Lower leg skin (tissue), 3 donors: ENCODE measurements around the gene TSC22D3.

Experiments
- POLR2A ChIP-seq, 2 donors: fragments of 450-650 bp; IDR thresholded peaks; one replicate each; pipeline ENCODE4 v1.6.1; 2016 to 2017; ENCODE audit warnings: antibody characterized with exemption in 2 of 2, mild to moderate bottlenecking in 1 of 2, moderate library complexity in 1 of 2
- TF ChIP-seq, protein P1 (sequence below), 3 donors: fragments of 450-650 bp; IDR thresholded peaks; one replicate each; pipeline ENCODE4 v1.5.1; 2016; ENCODE audit warnings: antibody characterized with exemption in 3 of 3, mild to moderate bottlenecking in 3 of 3, moderate library complexity in 2 of 3

DNA sequence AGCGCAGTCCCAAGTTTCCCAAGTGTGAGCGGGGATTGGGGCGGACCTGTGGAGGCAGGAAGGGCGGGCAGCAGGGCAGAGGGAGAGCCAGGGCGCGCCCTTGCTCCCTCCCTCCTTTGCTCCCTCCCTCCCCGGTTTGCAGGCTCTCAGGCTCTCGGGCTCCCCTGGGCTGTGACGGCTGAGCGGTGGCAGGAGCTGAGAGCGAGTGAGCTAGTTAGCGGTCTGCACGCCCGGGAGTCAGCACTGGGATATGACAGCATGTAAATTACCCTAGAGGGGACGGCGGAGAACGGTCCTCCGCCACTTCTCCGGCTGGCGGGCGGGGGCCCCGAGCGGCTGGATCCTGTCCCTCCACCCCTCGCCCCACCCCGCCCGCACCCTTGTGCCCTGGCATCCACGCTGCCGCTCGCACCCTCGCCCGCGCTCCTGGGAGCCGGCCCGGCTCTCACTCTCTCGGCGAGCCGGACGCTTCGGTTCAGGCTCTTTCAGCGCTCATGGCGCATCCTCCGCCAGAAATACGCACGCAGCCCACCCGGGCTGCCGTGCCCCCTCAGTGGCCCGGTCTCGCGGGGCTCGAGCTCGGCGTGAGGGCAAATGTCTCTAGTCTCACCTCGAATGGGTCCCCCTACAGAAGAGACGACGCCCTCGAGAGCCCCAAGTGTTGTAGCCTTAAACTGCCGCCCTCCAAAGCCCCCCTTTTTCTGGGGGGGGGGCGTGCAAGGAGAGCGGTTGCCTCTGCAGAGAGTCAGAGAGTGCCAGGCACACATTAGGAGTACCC lies at the start of gene TSC22D3:
- TF ChIP-seq, protein P1, sequence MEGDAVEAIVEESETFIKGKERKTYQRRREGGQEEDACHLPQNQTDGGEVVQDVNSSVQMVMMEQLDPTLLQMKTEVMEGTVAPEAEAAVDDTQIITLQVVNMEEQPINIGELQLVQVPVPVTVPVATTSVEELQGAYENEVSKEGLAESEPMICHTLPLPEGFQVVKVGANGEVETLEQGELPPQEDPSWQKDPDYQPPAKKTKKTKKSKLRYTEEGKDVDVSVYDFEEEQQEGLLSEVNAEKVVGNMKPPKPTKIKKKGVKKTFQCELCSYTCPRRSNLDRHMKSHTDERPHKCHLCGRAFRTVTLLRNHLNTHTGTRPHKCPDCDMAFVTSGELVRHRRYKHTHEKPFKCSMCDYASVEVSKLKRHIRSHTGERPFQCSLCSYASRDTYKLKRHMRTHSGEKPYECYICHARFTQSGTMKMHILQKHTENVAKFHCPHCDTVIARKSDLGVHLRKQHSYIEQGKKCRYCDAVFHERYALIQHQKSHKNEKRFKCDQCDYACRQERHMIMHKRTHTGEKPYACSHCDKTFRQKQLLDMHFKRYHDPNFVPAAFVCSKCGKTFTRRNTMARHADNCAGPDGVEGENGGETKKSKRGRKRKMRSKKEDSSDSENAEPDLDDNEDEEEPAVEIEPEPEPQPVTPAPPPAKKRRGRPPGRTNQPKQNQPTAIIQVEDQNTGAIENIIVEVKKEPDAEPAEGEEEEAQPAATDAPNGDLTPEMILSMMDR (IDR thresholded peaks at IDR 0.05): no peak
- no peak for TF ChIP-seq POLR2A (IDR thresholded peaks at IDR 0.05)
